ENCODE measurements around the gene ZIK1. TPM values are rescaled to one million over a fixed set of nuclear protein-coding genes. Genes with fewer than 3 reads are reported as not detected.

ZIK1 gene
- total and polyA plus RNA-seq, 9 of the 15 experiments (the other 6 are each of a cell fraction or from before 2014, with no cell fraction given), result 0.03 to 0.42 (median 0.15) TPM; not detected in 1

DNA sequence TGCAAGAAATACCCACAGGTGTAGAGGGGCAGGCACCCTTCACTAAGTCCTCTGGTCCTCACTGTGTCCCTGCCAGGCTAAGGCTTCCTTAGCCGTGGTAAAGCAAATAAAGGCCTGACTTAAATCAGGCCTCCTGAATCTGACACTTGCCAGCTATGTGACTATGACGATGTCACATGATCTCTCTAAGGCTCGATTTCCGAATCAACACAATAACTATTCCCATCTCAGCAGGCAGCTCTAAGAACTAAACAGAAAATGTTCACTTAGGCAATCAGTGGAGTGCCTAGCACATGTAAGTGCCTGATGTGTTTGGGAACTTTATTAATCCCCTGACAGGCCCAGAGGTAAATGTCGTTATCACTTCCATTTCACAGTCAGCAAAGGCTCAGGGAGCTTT, 26.3 kb upstream of the ZIK1 start:
- DNase-seq (ENCODE audit: extremely low read depth in 1 of 4, low spot score in 3 of 4) (no peak), FAIRE-seq (no peak), ATAC-seq (no peak)
- Histone ChIP-seq H3K4me2 (ENCODE audit: insufficient read depth, low read length) (no peak overlapping the region; the same call in 1 of the 2 replicates), H3K4me3 (no peak overlapping the region), H3K4me1 (replicated peaks in 1 of 2; ENCODE audit: control insufficient read depth in 2 of 2, insufficient read depth in 2 of 2, low read length in 2 of 2) (peaks cover 0 to 11% of the 10 kb centered on the region in 2 experiments; a peak in 2 of 5 replicates), H2AFZ (ENCODE audit: low read depth, low read length) (no peak overlapping the region), H3K79me2 (ENCODE audit: control insufficient read depth, insufficient read depth, low read length) (peaks cover 20% of the 10 kb centered on the region), H4K20me1 (replicated peaks; ENCODE audit: control insufficient read depth, insufficient read depth, low read length) (no peaks in the 10 kb centered on the region), H3K9ac (ENCODE audit: insufficient read depth in 1 of 2, low read depth in 2 of 2, low read length in 2 of 2) (no peak overlapping the region), H3K36me3 (ENCODE audit: control insufficient read depth, insufficient read depth, low read length) (peaks cover 22% of the 10 kb centered on the region), H3K27me3 (ENCODE audit: control insufficient read depth in 2 of 2, insufficient read depth in 2 of 2, low read length in 2 of 2) (no peaks in the 10 kb centered on the region; a peak in 1 of 5 replicates), H3K9me1 (ENCODE audit: control insufficient read depth, insufficient read depth, low read length) (no peaks in the 10 kb centered on the region), H3K9me3 (replicated peaks; ENCODE audit: control insufficient read depth, insufficient read depth, low read depth, low read length) (0 out of 2 replicates have a peak, but pooled peaks cover 5% of the 10 kb centered on the region), H3K27ac (ENCODE audit: extremely low read depth, low read depth, low read length) (no peak overlapping the region)
- intact Hi-C loops (cut with micrococcal nuclease), result no loop called here
- WGBS (ENCODE audit: insufficient coverage, low coverage, missing lambda C conversion rate), result 24% methylated on average over 5 of the region's 5 CpGs
- no TSS peak for BruUV-seq (replicated peaks)
- CTCF ChIA-PET (ENCODE audit: low intra/inter-chr PET ratio), result no interaction called here
- in situ Hi-C loops (cut with MboI), result no loop called here
- TF ChIP-seq XRCC5 (IDR thresholded peaks at IDR 0.05; ENCODE audit: low read depth, low read length), result no peak
- no peak for TF ChIP-seq ZNF280A (IDR thresholded peaks at IDR 0.05; ENCODE audit: low read depth, partially characterized antibody)
- TF ChIP-seq MED1 (CRISPR knock-in tag; IDR thresholded peaks at IDR 0.05; ENCODE audit: borderline replicate concordance), result no peak
- TF ChIP-seq ERF (CRISPR knock-in tag; IDR thresholded peaks at IDR 0.05), result no peak
- peak; percentile 62 for TF ChIP-seq TFE3 (CRISPR knock-in tag; IDR thresholded peaks at IDR 0.05)
- POLR2A ChIA-PET, result no interaction called here

All from K562 (cell line).